DMS53 treated with DMSO at 0.1 percent for 48 hours (cell line): ENCODE measurements around the gene PEF1.

ENCODE experiments used
- DNase-seq: peaks from one replicate; lab custom pipeline; 2025; ENCODE audit not compliant: unreplicated experiment; lab: John Stamatoyannopoulos, UW

The PEF1 gene

GRCh38 chr1:31644560-31645273 lies at the start of gene PEF1:
TSS of gene PEF1 (minus strand) at chr1:31644876. CDS start at chr1:31644864, 12 bp downstream.
- peak; percentile 100 for DNase-seq

- no peak for DNase-seq
Measured at GRCh38 chr1:31693231-31693630, 48.6 kb upstream of the PEF1 start.

- no peak for DNase-seq
Measured at GRCh38 chr1:31691951-31692350, 47.3 kb upstream of the PEF1 start.

- no peak for DNase-seq
Measured at GRCh38 chr1:31691446-31691845, 46.8 kb upstream of the PEF1 start.

- DNase-seq, result no peak
Measured at GRCh38 chr1:31690921-31691320, 46.2 kb upstream of the PEF1 start.

GRCh38 chr1:31689854-31690253 lies 45.2 kb upstream of the PEF1 start:
- no peak for DNase-seq

- DNase-seq, result no peak
Measured at GRCh38 chr1:31689379-31689778, 44.7 kb upstream of the PEF1 start.

- no peak for DNase-seq
Measured at GRCh38 chr1:31688233-31688918, 43.7 kb upstream of the PEF1 start.

GRCh38 chr1:31687601-31688000 lies 42.9 kb upstream of the PEF1 start:
- DNase-seq, result no peak

GRCh38 chr1:31685795-31686194 lies 41.1 kb upstream of the PEF1 start:
- DNase-seq, result no peak

GRCh38 chr1:31683997-31684396 lies 39.3 kb upstream of the PEF1 start:
- DNase-seq, result peak; percentile 20

- DNase-seq, result no peak
Measured at GRCh38 chr1:31681415-31681814, 36.7 kb upstream of the PEF1 start.

GRCh38 chr1:31679676-31680230 lies 35.1 kb upstream of the PEF1 start:
- no peak for DNase-seq

GRCh38 chr1:31679091-31679490 lies 34.4 kb upstream of the PEF1 start:
- DNase-seq, result no peak

- DNase-seq, result no peak
Measured at GRCh38 chr1:31678681-31679080, 34.0 kb upstream of the PEF1 start.

- no peak for DNase-seq
Measured at GRCh38 chr1:31677949-31678348, 33.3 kb upstream of the PEF1 start.

GRCh38 chr1:31677401-31677800 lies 32.7 kb upstream of the PEF1 start:
- no peak for DNase-seq

GRCh38 chr1:31675756-31676155 lies 31.1 kb upstream of the PEF1 start:
- no peak for DNase-seq

GRCh38 chr1:31675161-31675560 lies 30.5 kb upstream of the PEF1 start:
- DNase-seq, result no peak

- DNase-seq, result no peak
Measured at GRCh38 chr1:31674626-31675025, 29.9 kb upstream of the PEF1 start.

- no peak for DNase-seq
Measured at GRCh38 chr1:31673433-31673832, 28.8 kb upstream of the PEF1 start.

- no peak for DNase-seq
Measured at GRCh38 chr1:31672986-31673385, 28.3 kb upstream of the PEF1 start.
